Fibroblast of mammary gland (primary cell): ENCODE results near the gene RNF149.

Experiments used
- DNase-seq: peaks from one replicate; pipeline ENCODE4 v3.0.0-alpha.2; 2010; ENCODE audit warnings: low read depth
- H3K4me3 ChIP-seq: 2 replicates; pipeline ENCODE4 v1.5.1; 2011; ENCODE audit warnings: low read depth, mild to moderate bottlenecking, low read length, moderate library complexity; ENCODE audit not compliant: control insufficient read depth
- CTCF ChIP-seq: conservative IDR thresholded peaks from 2 replicates; pipeline ENCODE4 v1.5.1; 2011; ENCODE audit warnings: low read depth, low read length, inconsistent platforms; ENCODE audit not compliant: control insufficient read depth, insufficient read depth

RNF149 gene

GRCh38 chr2:101262142-101262541, 46.4 kb downstream of the RNF149 start:
- H3K4me3 ChIP-seq: no peak overlapping the region
- no peak for DNase-seq
- TF ChIP-seq CTCF: no peak

GRCh38 chr2:101258804-101259203, 49.7 kb downstream of the RNF149 start:
- DNase-seq: no peak
- H3K4me3 ChIP-seq: no peak overlapping the region
- no peak for TF ChIP-seq CTCF

- no peak for TF ChIP-seq CTCF
- no peak for DNase-seq
- no peak overlapping the region for H3K4me3 ChIP-seq
Observed at GRCh38 chr2:101256316-101256715, 52.2 kb downstream of the RNF149 start.

GRCh38 chr2:101255501-101255900, 53.0 kb downstream of the RNF149 start:
- DNase-seq: peak; percentile 36
- no peak overlapping the region for H3K4me3 ChIP-seq
- no peak for TF ChIP-seq CTCF

GRCh38 chr2:101253703-101254450, 54.6 kb downstream of the RNF149 start:
- H3K4me3 ChIP-seq: peak overlapping the region; percentile 60
- DNase-seq: peak; percentile 7
- no peak for TF ChIP-seq CTCF

- no peak for TF ChIP-seq CTCF
- DNase-seq: peak; percentile 60
- peak overlapping the region; percentile 60 for H3K4me3 ChIP-seq
Observed at GRCh38 chr2:101253013-101253702, 55.3 kb downstream of the RNF149 start.
